IgD-negative memory B cell (primary cell): ENCODE measurements around the gene DTX3L. TPM values are rescaled to one million over a fixed set of nuclear protein-coding genes. Genes with fewer than 3 reads are reported as not detected.

ENCODE experiments used
- H3K27ac Mint-ChIP-seq, 3 donors: one replicate each; pipeline ENCODE4 v1.8.0; 2020 to 2022; ENCODE audit warnings: mild to moderate bottlenecking in 3 of 3, mixed read lengths in 3 of 3, moderate library complexity in 1 of 3
- H3K27me3 Mint-ChIP-seq: one replicate; pipeline ENCODE4 v1.8.0; 2021; ENCODE audit warnings: mixed read lengths
- H3K36me3 Mint-ChIP-seq: one replicate; pipeline ENCODE4 v1.8.0; 2020; ENCODE audit warnings: mild to moderate bottlenecking, mixed read lengths
- H3K4me1 Mint-ChIP-seq, 3 donors: one replicate each; pipeline ENCODE4 v1.8.0; 2020 to 2022; ENCODE audit warnings: mixed read lengths in 3 of 3, mild to moderate bottlenecking in 1 of 3
- H3K4me3 Mint-ChIP-seq, 4 donors: one replicate each; pipeline ENCODE4 v1.8.0; 2020 to 2022; ENCODE audit warnings: mild to moderate bottlenecking in 4 of 4, mixed read lengths in 4 of 4, moderate library complexity in 3 of 4
- H3K9me3 Mint-ChIP-seq, 3 donors: one replicate each; pipeline ENCODE4 v1.8.0; 2020 to 2021; ENCODE audit warnings: mixed read lengths in 3 of 3, mild to moderate bottlenecking in 1 of 3
- polyA plus RNA-seq: library from polyadenylated mRNA; unstranded; fragments of 300-500 nt; fragmentation: Illumina TruSeq; gene quantifications from one replicate; pipeline ENCODE4 v1.2.3, GENCODE V29; 2021

The DTX3L gene
- polyA plus RNA-seq, 1 donor from 2014 or later: 21.4 TPM

DNA sequence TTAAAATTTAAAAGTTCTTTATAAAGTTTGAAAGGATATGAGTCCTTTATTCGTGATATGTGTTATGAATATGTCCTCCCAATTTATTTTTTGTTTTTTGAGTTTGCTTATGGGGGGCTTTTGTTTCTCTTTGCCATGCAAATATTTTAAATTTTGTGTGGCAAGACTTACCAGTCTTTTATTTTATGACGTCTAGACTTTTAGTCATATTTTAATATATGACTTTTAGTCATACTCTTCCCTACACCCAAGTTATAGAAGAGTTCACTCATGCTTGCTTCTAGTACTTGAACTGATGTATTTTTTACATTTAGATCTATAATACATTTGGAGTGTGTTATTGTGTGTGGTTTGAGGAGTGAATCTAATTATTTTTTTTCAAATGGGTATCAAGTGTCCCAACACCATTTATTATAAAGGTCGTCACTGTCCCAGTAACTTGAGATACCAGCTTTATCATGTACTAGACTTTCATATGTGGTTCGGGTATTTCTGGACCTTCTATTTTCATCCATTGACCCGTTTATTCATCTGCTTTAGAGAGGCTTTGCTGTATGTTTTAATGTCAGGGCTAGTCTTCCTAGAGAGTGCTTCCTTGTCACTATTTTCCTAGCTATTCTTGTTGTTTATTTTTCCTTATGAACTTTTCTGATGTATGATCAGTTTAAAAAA, 14.1 kb downstream of the DTX3L start:
- Mint-ChIP-seq H3K4me1 (peaks cover 41 to 56% (median 46%) of the 10 kb centered on the region in 3 donors), H3K36me3 (peaks cover 6% of the 10 kb centered on the region), H3K27me3 (no peaks in the 10 kb centered on the region)

DNA sequence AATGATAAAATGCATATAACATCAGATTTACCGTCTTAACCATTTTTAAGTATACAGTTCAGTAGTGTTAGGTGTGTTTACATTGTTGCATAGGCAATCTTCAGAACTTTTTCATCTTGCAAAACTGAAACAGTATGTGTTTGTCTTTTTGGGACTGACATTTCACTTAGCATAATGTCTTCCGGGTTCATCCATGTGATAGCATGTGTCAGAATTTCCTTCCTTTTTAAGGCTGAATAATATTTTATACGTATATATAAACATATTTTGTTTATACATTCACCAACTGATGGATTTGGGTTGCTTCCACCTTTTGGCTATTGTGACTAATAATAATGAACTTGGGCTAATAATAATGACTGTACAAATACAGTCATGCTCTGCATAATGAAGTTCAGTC, 16.3 kb downstream of the DTX3L start:
- Mint-ChIP-seq H3K36me3 (peaks cover 17% of the 10 kb centered on the region), H3K27me3 (no peaks in the 10 kb centered on the region), H3K4me3 (peak overlapping the region in 1 of 4 donors; percentile 71), H3K4me1 (peaks cover 35 to 51% (median 50%) of the 10 kb centered on the region in 3 donors), H3K27ac (peak overlapping the region in 1 of 3 donors; percentile 83), H3K9me3 (peaks cover 2 to 24% (median 6%) of the 10 kb centered on the region in 3 donors)

More for the DNA sequence above, 14.1 kb downstream of the DTX3L start:
- H3K27ac Mint-ChIP-seq: peak overlapping the region; percentile 83 to 99 (median 97)
- H3K4me3 Mint-ChIP-seq: peak overlapping the region; percentile 71 to 100 (median 99)
- H3K9me3 Mint-ChIP-seq: peaks cover 0 to 16% (median 6%) of the 10 kb centered on the region in 3 donors

DNA sequence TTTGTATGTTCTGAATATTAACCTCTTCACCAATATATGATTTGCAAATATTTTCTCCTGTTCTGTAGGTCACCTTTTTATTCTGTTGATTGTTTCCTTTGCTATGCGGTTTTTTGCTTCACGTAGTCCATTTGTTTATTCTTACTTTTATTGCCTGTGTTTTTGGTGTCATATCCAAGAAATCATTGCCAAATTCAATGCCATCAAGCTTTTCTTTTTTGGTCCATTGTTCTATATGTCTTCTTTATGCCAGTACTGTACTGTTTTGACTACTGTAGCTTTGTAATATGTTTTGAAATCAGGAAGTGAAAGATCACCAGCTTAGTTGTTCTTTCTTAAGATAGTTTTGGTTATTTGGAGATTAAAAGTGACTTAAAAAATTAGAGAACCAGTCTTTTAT, 17.5 kb downstream of the DTX3L start:
- H3K4me1 Mint-ChIP-seq: peaks cover 32 to 46% (median 46%) of the 10 kb centered on the region in 3 donors
- H3K36me3 Mint-ChIP-seq: peaks cover 21% of the 10 kb centered on the region
- no peaks in the 10 kb centered on the region for H3K27me3 Mint-ChIP-seq
- H3K27ac Mint-ChIP-seq: peak overlapping the region in 2 of 3 donors; percentile 10 to 83
- H3K9me3 Mint-ChIP-seq: peaks cover 2 to 24% (median 6%) of the 10 kb centered on the region in 3 donors
- H3K4me3 Mint-ChIP-seq: peak overlapping the region in 2 of 4 donors; percentile 37 to 71

DNA sequence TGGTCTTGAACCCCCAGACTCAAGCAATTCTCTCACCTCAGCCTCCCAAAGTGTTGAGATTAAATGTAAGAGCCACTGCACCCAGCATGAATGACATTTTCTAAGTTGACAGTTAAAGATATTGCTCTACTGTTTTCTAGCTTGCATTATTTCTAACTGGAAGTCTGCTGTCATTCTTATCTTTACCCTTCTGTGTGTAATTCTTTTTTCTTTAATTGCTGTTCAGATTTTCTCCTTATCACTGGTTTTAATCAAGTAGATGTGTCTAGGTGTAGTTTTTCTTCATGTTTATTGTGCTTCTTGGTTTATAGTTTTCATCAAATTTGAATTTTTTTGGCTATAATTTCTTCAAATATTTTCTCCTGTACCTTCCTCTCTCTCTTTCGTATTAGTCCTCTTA, 18.3 kb downstream of the DTX3L start:
- H3K4me1 Mint-ChIP-seq: peaks cover 33 to 49% (median 45%) of the 10 kb centered on the region in 3 donors
- H3K27me3 Mint-ChIP-seq: no peaks in the 10 kb centered on the region
- H3K4me3 Mint-ChIP-seq: peak overlapping the region in 2 of 4 donors; percentile 54 to 71
- H3K27ac Mint-ChIP-seq: peak overlapping the region in 2 of 3 donors; percentile 63 to 70
- H3K36me3 Mint-ChIP-seq: peaks cover 21% of the 10 kb centered on the region
- H3K9me3 Mint-ChIP-seq: peaks cover 2 to 24% (median 6%) of the 10 kb centered on the region in 3 donors

DNA sequence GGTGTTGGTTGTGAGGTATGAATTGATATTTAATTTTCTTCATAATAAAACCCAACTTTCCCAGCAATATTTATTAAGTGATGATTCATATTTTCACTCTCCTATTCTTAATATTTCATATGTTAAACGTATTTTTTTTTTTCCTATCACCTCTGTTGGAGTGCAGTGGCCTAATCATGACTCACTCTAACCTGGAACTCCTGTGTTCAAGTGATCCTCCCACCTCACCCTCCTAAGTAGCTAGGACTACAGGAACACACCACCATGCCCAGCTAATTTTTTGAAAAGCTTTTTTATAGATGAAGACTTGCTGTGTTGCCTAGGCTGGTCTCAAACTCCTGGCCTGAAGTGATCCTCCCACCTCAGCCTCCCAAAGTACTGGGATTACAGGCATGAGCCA, 22.0 kb downstream of the DTX3L start:
- peak overlapping the region in 1 of 3 donors; percentile 72 for H3K27ac Mint-ChIP-seq
- no peak overlapping the region for H3K4me3 Mint-ChIP-seq
- peaks cover 35 to 64% (median 49%) of the 10 kb centered on the region in 3 donors for H3K4me1 Mint-ChIP-seq
- H3K36me3 Mint-ChIP-seq: peaks cover 21% of the 10 kb centered on the region
- H3K9me3 Mint-ChIP-seq: peaks cover 2 to 24% (median 6%) of the 10 kb centered on the region in 3 donors
- no peaks in the 10 kb centered on the region for H3K27me3 Mint-ChIP-seq

DNA sequence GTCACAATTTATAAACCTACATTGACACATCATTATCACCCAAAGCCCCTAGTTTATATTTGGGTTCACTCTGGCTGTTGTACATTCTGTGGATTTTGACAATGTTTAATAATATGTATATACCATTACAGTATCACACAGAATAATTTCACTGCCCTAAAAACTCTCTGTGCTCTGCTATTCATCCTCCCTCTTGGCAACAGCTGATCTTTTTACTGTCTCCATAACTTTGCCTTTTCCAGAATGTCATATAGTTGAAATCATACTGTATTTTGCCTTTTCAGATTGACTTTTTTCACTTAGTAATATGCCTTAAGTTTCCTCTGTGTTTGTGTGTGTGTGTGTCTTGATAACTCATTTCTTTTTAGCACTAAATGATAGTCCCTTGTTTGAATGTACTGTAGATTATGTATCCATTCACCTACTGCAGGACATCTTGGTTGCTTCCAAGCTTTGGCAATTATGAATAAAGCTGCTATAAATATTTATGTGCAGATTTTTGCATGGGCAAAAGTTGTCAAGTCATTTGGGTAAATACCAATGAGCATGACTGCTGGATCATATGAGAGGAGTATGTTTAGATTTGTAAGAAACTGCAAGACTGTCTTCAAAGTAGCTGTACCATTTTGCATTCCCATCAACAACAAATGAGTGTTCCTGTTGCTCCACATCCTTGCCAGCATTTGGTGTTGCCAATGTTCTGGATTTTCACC, 22.8 kb downstream of the DTX3L start:
- H3K4me3 Mint-ChIP-seq: no peak overlapping the region
- H3K9me3 Mint-ChIP-seq: peaks cover 2 to 17% (median 2%) of the 10 kb centered on the region in 3 donors
- H3K4me1 Mint-ChIP-seq: peaks cover 31 to 57% (median 44%) of the 10 kb centered on the region in 3 donors
- peak overlapping the region; percentile 5 to 84 (median 69) for H3K27ac Mint-ChIP-seq
- H3K36me3 Mint-ChIP-seq: peaks cover 15% of the 10 kb centered on the region
- H3K27me3 Mint-ChIP-seq: no peaks in the 10 kb centered on the region

DNA sequence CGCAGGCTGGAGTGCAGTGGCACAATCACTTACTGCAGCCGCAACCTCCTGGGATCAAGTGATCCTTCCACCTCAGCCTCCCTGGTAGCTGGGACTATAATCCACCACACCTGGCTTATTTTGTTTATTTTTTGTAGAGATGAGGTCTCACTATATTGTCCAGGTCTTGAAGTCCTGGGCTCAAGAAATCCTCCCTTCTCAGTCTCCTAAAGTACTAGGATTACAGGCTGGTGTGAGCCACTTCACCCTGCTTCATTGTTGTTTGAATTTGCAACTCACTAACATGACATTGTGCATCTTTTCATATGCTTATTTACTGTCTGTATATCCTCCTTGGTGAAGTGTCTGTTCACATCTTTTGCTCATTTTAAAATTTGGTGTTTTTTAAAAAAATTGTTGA, 23.4 kb downstream of the DTX3L start:
- H3K27ac Mint-ChIP-seq: peak overlapping the region in 1 of 3 donors; percentile 31
- H3K27me3 Mint-ChIP-seq: no peaks in the 10 kb centered on the region
- peaks cover 34 to 52% (median 46%) of the 10 kb centered on the region in 3 donors for H3K4me1 Mint-ChIP-seq
- peaks cover 15% of the 10 kb centered on the region for H3K36me3 Mint-ChIP-seq
- H3K4me3 Mint-ChIP-seq: no peak overlapping the region
- H3K9me3 Mint-ChIP-seq: peaks cover 0 to 11% (median 2%) of the 10 kb centered on the region in 3 donors

DNA sequence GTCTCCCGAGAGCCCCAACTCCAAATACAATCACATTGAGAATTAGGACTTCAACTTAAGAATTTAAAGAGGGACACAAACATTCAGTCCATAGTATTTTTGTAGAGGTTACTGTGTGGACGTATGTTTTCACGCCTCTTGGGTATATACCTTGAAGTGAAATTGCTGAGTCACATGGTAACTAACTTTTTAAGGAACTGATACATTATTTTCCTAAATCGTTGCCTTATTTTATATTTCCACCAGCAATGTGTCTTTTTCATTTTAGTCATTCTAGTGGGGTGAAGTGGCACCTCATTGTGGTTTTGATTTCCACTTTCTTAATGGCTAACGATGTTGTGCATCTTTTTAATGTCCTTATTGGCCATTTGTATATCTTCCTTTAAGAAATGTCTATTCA, 25.2 kb downstream of the DTX3L start:
- H3K9me3 Mint-ChIP-seq: peaks cover 0 to 4% (median 0%) of the 10 kb centered on the region in 3 donors
- no peaks in the 10 kb centered on the region for H3K27me3 Mint-ChIP-seq
- H3K4me3 Mint-ChIP-seq: peak overlapping the region in 2 of 4 donors; percentile 20 to 79
- H3K27ac Mint-ChIP-seq: peak overlapping the region in 2 of 3 donors; percentile 32 to 94
- peaks cover 37 to 48% (median 43%) of the 10 kb centered on the region in 3 donors for H3K4me1 Mint-ChIP-seq
- H3K36me3 Mint-ChIP-seq: peaks cover 7% of the 10 kb centered on the region

DNA sequence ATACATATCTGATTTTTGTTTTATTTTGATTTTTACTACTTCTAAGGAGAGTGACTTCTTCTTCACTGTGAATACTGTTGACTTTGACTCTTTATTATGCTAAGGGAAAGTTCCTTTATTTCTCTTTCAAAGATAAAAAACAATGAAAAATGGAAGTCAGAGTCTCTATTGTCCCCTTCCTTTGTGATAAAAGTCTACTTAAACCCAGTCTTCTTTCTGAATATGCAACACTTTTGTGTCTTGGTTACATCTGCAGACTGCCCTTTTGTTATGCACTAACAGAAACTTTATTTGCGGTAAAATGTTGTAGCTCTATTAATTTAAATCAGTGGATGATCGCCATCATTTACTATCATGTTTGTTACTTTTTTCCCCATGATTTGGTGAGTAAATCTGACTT, 26.5 kb downstream of the DTX3L start:
- H3K4me3 Mint-ChIP-seq: peak overlapping the region in 1 of 4 donors; percentile 79
- peak overlapping the region in 1 of 3 donors; percentile 94 for H3K27ac Mint-ChIP-seq
- no peaks in the 10 kb centered on the region for H3K9me3 Mint-ChIP-seq
- H3K36me3 Mint-ChIP-seq: peaks cover 4% of the 10 kb centered on the region
- peaks cover 37 to 42% (median 42%) of the 10 kb centered on the region in 3 donors for H3K4me1 Mint-ChIP-seq
- no peaks in the 10 kb centered on the region for H3K27me3 Mint-ChIP-seq

DNA sequence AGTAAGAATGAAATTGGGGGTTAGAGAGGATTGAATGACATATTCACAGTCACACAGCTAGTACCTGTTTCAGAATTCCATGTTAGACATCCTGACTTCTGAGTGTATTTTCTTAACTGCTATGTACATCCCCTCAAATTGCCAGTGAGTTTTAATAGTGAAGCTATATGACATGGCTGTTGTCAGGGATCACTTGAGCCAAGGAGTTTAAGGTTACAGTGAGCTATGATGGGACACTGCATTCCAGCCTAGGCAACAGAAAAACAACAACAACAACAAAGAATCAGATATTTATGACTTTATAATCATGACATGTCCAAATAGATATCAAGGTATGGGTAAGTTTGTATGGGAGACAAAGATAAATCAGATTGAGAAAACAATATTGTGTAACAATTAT, 29.9 kb downstream of the DTX3L start:
- H3K36me3 Mint-ChIP-seq: peaks cover 11% of the 10 kb centered on the region
- peaks cover 0 to 5% (median 0%) of the 10 kb centered on the region in 3 donors for H3K9me3 Mint-ChIP-seq
- no peak overlapping the region for H3K4me3 Mint-ChIP-seq
- no peaks in the 10 kb centered on the region for H3K27me3 Mint-ChIP-seq
- H3K4me1 Mint-ChIP-seq: peaks cover 26 to 30% (median 28%) of the 10 kb centered on the region in 3 donors
- H3K27ac Mint-ChIP-seq: no peak overlapping the region

DNA sequence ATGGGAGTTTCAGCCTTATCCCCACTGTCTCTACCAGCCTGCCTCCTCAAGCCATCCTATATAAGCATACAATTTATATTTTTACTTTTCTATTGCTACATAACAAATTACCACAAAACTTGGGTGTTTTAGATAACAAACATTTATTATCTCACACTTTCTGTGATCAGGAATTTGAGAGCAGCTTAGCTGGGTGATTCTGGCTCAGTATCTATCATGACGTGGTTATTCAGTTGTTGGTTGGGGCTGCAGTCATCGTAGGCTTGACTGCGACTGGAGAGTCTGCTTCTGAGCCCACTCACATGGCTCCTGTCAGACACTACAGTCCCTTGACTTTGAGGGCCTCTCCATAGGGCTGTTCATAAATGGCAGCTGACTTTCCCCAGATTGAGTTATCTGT, 34.0 kb downstream of the DTX3L start:
- H3K4me1 Mint-ChIP-seq: peaks cover 22 to 25% (median 24%) of the 10 kb centered on the region in 3 donors
- H3K4me3 Mint-ChIP-seq: peak overlapping the region in 1 of 4 donors; percentile 85
- peaks cover 0 to 5% (median 3%) of the 10 kb centered on the region in 3 donors for H3K9me3 Mint-ChIP-seq
- H3K27me3 Mint-ChIP-seq: no peaks in the 10 kb centered on the region
- H3K36me3 Mint-ChIP-seq: peaks cover 21% of the 10 kb centered on the region
- peak overlapping the region in 1 of 3 donors; percentile 72 for H3K27ac Mint-ChIP-seq

DNA sequence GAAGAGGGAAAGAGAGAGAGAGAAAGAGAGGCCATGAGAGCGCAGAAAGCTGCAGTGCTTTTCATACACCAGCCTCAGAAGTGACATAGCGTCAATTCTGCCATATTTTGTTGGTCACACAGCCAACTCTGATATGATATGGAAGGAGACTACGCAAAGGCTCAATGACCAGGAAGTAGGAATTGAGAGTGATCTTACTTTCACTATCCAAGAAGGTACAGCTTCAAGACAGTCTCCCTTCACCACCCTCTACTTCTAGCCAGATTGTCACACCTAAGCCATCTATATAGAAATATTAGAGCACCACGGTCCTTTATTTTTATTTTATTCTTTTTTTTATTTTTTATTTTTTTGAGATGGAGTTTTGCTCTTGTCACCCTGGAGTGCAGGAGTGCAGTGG, 34.4 kb downstream of the DTX3L start:
- Mint-ChIP-seq H3K36me3 (peaks cover 21% of the 10 kb centered on the region), H3K27me3 (no peaks in the 10 kb centered on the region), H3K9me3 (peaks cover 0 to 5% (median 3%) of the 10 kb centered on the region in 3 donors), H3K4me1 (peaks cover 24 to 27% (median 25%) of the 10 kb centered on the region in 3 donors), H3K4me3 (peak overlapping the region in 2 of 4 donors; percentile 53 to 85), H3K27ac (peak overlapping the region in 1 of 3 donors; percentile 72)

DNA sequence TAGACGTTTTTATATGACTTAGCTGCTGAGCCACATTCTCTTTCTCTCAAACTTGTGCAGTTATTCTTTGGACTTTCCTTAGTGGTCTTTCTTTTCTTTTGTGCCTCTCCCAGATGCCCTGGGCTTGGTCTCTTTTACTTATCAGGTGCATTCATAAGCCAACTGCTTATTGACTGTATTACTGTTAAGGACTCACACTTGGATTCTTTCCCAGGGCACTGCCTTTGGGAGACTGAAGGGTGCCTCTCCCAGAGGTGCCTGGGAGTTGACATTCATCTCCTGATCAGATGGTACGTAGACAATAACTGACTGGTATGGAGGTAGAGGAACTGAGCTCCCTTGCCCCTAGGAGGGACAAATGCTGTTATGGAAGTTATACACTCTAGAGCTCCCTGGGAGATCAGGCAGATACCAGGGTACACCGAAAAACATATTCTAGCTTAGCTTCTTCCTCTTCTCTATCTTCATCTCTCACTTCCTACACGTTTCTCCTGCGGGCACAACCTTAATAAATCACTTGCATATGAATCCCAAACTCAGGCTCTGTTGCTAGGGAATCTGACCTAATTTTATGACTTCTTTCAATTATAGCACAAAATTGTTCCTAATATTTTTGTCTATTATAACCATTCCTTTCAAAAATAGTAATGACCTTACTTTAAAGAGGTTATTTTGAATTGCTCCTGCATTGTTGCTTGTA, 38.0 kb downstream of the DTX3L start:
- no peak overlapping the region for H3K4me3 Mint-ChIP-seq
- H3K4me1 Mint-ChIP-seq: peaks cover 21 to 29% (median 24%) of the 10 kb centered on the region in 3 donors
- H3K27ac Mint-ChIP-seq: peak overlapping the region in 2 of 3 donors; percentile 26 to 85
- peaks cover 10% of the 10 kb centered on the region for H3K36me3 Mint-ChIP-seq
- no peaks in the 10 kb centered on the region for H3K27me3 Mint-ChIP-seq
- H3K9me3 Mint-ChIP-seq: peaks cover 0 to 3% (median 0%) of the 10 kb centered on the region in 3 donors

DNA sequence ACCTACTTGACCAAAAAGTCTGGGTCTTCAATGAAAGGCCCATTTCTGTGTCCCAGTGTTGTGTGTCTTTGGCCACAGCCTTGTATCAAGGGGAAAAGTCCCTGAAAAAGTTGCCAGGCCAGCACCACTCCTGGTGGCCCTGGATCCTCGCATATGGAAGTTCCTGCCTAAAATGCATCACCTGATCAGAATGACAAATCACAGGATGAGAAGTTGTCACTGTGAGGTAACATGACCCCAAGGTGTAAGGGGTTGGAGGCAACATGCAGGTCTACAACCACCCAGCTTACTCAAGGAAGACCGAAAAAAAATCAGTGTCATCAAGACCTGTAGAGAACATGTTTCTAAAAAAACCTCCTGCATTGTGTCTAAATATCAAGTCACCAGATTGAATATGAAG, 38.9 kb downstream of the DTX3L start:
- Mint-ChIP-seq H3K4me1 (peaks cover 23 to 29% (median 24%) of the 10 kb centered on the region in 3 donors), H3K27me3 (no peaks in the 10 kb centered on the region), H3K9me3 (peaks cover 0 to 3% (median 0%) of the 10 kb centered on the region in 3 donors), H3K36me3 (peaks cover 10% of the 10 kb centered on the region), H3K27ac (peak overlapping the region in 1 of 3 donors; percentile 59), H3K4me3 (no peak overlapping the region)
